Hematopoietic multipotent progenitor cell (in vitro differentiated cells): ENCODE data around the gene TVP23A. TPM values are rescaled to one million over a fixed set of nuclear protein-coding genes. Genes with fewer than 3 reads are reported as not detected.
A peak's percentile ranks its signal among the peaks of the same experiment; 100 is the strongest.
"Not testable (repeated sequence)": the region's sequence is repeated elsewhere in the genome, so short reads cannot be mapped to it uniquely, and the experiment has no call there.

Experiments
- DNase-seq, 3 donors: peaks; one replicate each; pipeline ENCODE4 v3.0.0-alpha.2; 2011 to 2015; ENCODE audit warnings: low read depth in 2 of 3, low spot score in 2 of 3
- total RNA-seq: library from RNA; depleted of rRNA; stranded (reverse); fragments of >200 nt; gene quantifications from one replicate; pipeline ENCODE4 v1.2.3, GENCODE V29; 2012

TVP23A gene
- total RNA-seq, 1 donor: 4.0 TPM

DNA sequence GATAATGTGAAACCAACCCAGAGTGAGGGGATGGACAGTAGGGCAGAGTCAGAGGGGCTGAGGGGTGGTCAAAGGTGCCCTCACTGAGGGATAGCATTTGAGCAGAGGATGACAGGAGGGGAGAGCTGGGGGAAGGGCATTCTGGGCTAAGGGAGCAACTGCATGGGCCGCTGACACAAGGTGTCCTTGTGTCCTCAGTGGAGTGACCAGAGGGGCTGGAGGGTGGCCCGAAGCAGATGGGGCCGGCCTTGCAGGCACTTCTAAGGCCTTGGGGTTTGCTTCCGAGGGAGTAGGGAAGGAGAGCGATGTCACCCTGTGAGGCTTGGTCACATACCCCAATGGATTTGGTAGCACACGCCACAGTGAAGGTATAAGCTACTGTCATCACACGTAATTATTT is 64.9 kb downstream of the TVP23A start:
- DNase-seq: no peak

- DNase-seq: peak in 1 of 3 donors; percentile 22
Observed at GRCh38 chr16:10752843-10753523, 65.6 kb downstream of the TVP23A start.

DNA sequence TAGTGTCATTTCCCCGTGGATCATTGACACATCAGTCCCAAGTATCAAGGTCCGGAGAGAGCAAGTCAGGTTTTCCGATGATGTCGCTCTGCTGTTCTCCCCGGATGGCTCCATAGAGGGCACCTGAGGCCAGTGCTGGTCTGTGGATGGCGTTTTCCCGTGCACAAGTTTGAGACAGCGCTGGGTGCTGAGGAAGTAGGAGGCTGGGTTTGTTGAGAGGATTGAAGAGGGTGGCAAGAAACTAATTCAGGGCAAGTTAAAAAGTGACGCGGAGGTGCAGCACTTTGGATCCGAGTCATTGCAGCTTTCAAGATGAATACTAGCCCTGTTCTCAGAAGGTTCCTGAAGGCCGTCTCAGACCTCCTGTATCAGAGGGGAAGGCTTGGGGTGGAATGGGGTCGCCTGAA is 67.3 kb downstream of the TVP23A start:
- DNase-seq: no peak

DNA sequence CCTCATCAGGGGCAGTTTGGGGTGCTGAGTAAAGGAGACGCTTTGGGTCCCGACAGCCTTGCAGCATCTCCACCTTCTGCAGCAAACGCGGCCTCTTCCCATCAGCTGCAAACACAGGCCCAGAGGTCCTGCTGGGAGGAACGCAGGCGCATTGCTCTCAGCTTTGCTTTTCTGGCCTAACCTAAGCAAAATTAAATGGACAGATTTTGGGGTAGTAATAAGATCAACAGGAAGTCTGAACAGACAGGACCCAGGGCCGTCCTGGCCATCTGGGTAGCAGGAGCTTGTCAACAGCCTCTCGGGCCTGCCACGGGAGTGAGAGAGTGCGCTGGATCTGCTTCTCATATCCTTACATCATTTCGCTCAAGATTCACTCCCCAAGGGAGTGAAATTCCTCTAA is 67.8 kb downstream of the TVP23A start:
- no peak for DNase-seq

GRCh38 chr16:10745841-10746240 is 72.8 kb downstream of the TVP23A start:
- no peak for DNase-seq

DNA sequence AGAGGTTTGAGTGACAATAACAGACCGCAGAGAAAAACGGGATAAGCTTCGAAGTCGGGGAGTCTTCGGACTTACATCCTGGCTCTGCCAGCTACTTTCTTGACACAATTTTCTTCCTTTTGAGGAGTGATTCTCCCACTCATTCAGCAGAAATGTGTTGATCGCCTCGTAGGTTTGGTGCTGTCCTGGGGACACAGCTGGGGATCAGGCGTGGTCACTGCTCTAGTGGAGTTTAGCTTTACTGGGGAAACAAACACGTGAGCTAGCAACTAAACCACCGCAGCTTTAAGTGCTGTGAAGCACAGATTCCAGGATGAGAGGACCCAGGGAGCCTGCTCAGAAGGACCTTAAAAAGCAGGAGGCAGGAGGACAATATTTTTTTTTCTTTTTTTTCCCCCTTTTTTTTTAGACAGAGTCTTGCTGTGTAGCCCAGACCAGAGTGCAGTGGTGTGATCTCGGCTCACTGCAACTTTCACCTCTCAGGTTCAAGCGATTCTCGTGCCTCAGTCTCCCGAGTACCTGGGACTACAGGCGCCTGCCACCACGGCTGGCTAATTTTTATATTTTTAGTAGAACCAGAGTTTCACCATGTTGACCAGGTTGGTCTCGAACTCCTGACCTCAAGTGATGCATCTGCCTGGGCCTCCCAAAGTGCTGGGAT is 74.1 kb downstream of the TVP23A start:
- DNase-seq: no peak

GRCh38 chr16:10743610-10744369 is 74.8 kb downstream of the TVP23A start, which contains the start of gene NUBP1:
NUBP1 (plus strand) TSS chr16:10743842; CDS start chr16:10743864, 22 bp downstream.
- DNase-seq: peak; percentile 99

- no peak for DNase-seq
Observed at GRCh38 chr16:10743227-10743609, 75.4 kb downstream of the TVP23A start.

DNA sequence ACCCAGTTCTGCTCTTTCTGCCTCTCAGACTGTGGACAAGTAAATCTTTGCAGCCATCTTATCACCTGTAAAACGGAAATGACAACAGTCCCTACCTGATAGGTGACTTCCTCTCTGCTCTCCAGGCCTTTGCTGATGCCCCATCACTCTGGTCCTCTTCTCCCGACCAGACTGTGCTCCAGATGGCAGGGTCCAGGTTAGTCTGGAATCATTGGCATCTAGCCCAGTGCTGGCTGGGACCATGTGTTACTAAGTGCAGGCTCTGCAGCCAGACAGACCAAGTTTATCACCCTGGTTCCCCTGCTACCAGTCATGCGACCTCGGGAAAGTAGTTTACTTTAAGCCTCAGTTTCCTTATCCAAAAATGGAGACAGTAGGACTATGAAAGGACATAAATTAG is 76.8 kb downstream of the TVP23A start:
- no peak for DNase-seq

GRCh38 chr16:10741249-10741648 is 77.3 kb downstream of the TVP23A start:
- DNase-seq: not testable (repeated sequence)

GRCh38 chr16:10740845-10741208 is 77.8 kb downstream of the TVP23A start:
- no peak for DNase-seq

- no peak for DNase-seq
Observed at GRCh38 chr16:10740000-10740844, 78.4 kb downstream of the TVP23A start.

DNA sequence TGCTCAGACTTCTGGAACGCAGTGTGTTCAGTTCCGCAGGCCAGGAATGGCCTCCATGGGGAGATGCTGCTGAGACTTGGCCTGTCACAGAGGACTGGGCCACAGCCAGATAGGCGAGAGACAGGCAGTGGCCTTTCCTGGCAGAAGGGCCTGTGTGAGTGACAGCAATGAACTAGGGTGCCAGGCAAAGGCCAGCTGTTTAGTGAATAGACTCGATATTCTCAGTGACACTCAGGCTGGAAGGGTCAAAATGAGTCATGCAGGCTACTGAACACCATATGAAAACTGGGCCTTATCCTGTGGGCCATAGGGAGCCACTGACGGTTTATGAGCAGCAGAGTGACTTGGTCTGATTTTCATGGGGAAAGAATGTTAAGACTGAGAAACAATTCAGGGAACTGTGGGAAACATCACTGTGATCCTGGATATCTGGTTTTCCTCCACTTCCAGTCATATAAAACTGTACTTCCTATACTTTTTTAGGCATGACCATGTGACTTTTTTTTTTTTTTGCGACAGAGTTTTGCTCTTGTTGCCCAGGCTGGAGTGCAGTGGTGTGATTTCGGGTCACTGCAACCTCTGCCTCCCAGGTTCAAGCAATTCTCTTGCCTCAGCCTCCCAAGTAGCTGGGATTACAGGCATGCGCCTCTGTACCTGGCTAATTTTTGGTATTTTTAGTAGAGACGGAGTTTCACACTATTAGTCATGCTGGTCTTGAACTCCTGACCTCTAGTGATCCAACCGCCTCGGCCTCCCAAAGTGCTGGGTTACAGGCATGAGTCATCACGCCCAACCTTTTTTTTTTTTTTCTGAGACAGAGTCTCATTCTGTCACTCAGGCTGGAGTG is 80.1 kb downstream of the TVP23A start:
- no peak for DNase-seq

DNA sequence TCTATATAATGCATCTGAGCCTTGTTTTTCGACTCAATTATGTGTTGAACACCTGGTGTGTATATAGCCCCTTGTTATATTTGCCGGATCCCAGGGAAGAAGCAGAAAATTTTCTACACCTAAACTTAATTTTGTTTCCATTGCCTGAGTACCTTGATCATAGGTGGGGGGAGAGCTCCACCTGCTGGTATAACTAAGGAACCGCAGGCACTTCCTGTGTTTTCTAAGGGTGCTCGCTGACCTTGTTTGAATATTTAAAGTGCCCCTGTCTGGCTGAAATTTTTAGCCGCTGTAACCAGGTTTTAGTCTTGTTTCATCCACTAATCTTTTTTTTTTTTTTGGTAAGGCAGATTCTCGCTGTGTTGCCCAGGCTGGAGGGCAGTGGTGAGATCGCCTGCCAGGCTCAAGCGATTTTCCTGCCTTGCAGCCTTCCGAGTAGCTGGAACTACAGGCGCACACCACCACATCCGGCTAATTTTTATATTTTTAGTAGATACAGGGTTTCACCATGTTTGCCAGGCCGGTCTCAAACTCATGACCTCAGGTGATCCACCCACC is 81.4 kb downstream of the TVP23A start:
- peak; percentile 58 to 88 (median 71) for DNase-seq

DNA sequence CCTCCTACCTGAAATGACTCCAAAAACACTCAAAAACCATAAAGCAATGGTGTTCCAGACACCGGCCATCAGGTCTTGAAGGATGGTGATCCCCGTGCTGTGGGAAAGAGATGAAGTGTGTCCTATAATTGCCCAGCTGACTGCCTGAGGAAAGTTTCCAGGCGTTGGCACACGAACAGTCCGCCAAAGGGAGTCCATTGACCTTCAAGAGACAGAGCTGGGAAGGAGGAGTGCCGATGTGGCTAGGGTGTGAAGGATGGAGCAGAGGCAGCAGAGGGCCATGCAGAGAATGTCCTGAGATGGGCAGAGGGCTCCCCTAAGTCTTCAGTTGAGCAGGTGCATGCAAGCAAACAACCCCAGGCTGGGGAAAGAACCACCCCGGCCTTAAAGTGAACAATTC is 86.8 kb downstream of the TVP23A start:
- DNase-seq: no peak

GRCh38 chr16:10729104-10730048 is 89.2 kb downstream of the TVP23A start:
- DNase-seq: no peak

DNA sequence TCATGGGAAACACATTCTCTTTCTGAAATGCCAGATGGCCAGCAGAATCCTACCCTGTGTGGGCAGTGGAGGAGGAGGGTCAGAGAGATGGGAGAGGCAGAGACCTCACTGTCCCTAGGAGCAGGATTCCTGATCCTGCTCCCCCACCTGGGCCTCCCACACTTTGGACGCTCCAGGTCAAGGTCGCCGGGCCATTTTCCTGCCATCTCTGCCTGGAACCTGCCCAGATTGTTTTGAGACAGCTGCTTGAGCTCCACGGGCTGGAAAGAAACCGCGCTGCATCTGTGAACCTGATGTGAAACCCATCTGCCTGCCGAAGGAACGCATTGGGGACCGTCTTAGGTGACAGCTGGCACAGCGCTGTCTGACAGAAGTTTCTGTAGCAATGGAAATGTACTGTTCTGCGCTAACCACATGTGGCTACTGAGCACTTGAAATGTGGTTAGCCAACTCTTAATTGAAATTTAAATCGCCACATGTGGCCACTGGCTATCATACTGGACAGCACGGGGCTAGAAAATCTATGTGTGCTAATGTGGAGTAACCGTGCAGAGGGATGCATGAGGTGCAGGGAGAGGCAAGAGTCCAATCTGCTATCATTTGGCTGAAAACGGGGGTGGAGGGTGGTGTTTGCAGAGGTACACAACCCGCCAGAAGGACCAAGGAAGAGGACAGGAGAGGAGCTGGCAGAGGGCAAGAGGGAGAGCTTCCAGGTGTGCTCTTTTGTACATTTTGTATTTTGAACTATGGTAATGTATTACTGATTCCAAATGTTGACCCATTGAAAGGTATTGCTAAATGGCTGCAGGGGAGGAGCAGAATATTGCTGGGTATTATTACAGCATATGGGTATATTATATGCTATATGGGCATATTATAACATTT is 90.3 kb downstream of the TVP23A start:
- DNase-seq: no peak
